K562 (cell line): ENCODE data around the gene METTL25B. TPM values are rescaled to one million over a fixed set of nuclear protein-coding genes. Genes with fewer than 3 reads are reported as not detected.

Experiments
- FOXJ2 ChIP-seq: fragments of 200-800 bp; sonication (Bioruptor generic); IDR thresholded peaks from 2 replicates; pipeline ENCODE4 v1.6.1; 2016; ENCODE audit warnings: missing genetic modification characterization, missing compliant biosample characterization
- HNRNPK ChIP-seq: fragments of 200-400 bp; formaldehyde crosslinking; IDR thresholded peaks from one replicate; pipeline ENCODE4 v1.6.1; 2018; ENCODE audit warnings: mild to moderate bottlenecking, low read depth, low read length; ENCODE audit not compliant: poor library complexity, severe bottlenecking
- HNRNPUL1 ChIP-seq: fragments of 200-400 bp; formaldehyde crosslinking; IDR thresholded peaks from 2 replicates; pipeline ENCODE4 v1.6.1; 2017; ENCODE audit warnings: low read length
- ILK ChIP-seq: fragments of 450-650 bp; IDR thresholded peaks from 2 replicates; pipeline ENCODE4 v1.6.1; 2016; ENCODE audit warnings: missing genetic modification characterization, low read depth, mild to moderate bottlenecking, missing compliant biosample characterization, moderate library complexity, borderline replicate concordance
- MBD2 ChIP-seq: sonication (generic); IDR thresholded peaks from 2 replicates; pipeline ENCODE4 v1.6.1; 2016; ENCODE audit warnings: low read depth, borderline replicate concordance
- MTA1 ChIP-seq: fragments of 450-650 bp; IDR thresholded peaks from 2 replicates; pipeline ENCODE4 v1.6.1; 2017; ENCODE audit warnings: borderline replicate concordance
- MXI1 ChIP-seq: IDR thresholded peaks from 2 replicates; pipeline ENCODE4 v1.6.1; 2011; ENCODE audit warnings: low read depth, mild to moderate bottlenecking, improper control_type of control experiment, low read length
- MYNN ChIP-seq, 2 experiments: sonication (generic); formaldehyde crosslinking in 1 of 2; IDR thresholded peaks; 2 replicates each; pipeline versions ENCODE4 v1.5.0 to v1.6.1; 2016 to 2020; ENCODE audit warnings: antibody characterized with exemption in 1 of 2, missing genetic modification reagents in 1 of 2
- PBX2 ChIP-seq, 2 experiments: IDR thresholded peaks in 1 of 2; conservative IDR thresholded peaks in 1 of 2; 2 replicates each; pipeline ENCODE4 v1.6.1; 2016; ENCODE audit warnings: low read depth in 2 of 2, mild to moderate bottlenecking in 1 of 2, missing compliant biosample characterization in 1 of 2, missing genetic modification characterization in 1 of 2, moderate library complexity in 1 of 2
- RBM17 ChIP-seq: fragments of 200-400 bp; formaldehyde crosslinking; IDR thresholded peaks from 2 replicates; pipeline ENCODE4 v1.6.1; 2017; ENCODE audit warnings: low read depth, mild to moderate bottlenecking, low read length, borderline replicate concordance
- SIN3A ChIP-seq, 2 experiments: fragments of 150-350 bp in 1 of 2; IDR thresholded peaks; 2 replicates each; pipeline ENCODE4 v1.6.1; 2011 to 2016; ENCODE audit warnings: borderline replicate concordance in 2 of 2, low read depth in 2 of 2, low read length in 2 of 2, mild to moderate bottlenecking in 2 of 2, moderate library complexity in 2 of 2; ENCODE audit not compliant: control insufficient read depth in 1 of 2
- SNIP1 ChIP-seq: fragments of 450-650 bp; IDR thresholded peaks from 2 replicates; pipeline ENCODE4 v1.7.1; 2017; ENCODE audit warnings: low read depth, mild to moderate bottlenecking
- SREBF2 ChIP-seq: sonication (generic); formaldehyde crosslinking; IDR thresholded peaks from 2 replicates; pipeline ENCODE4 v1.4.0; 2020; ENCODE audit warnings: mild to moderate bottlenecking, missing genetic modification reagents
- TEAD2 ChIP-seq: fragments of 450-650 bp; IDR thresholded peaks from 2 replicates; pipeline ENCODE4 v1.6.1; 2016; ENCODE audit warnings: missing genetic modification characterization, control low read depth, missing compliant biosample characterization
- TFAM ChIP-seq: fragments of 250-450 bp; sonication (Bioruptor Pico); conservative IDR thresholded peaks from 2 replicates; pipeline ENCODE4 v1.5.0; 2021; ENCODE audit warnings: mild to moderate bottlenecking, moderate library complexity
- THRA ChIP-seq: fragments of 450-650 bp; IDR thresholded peaks from 2 replicates; pipeline ENCODE4 v1.6.1; 2017; ENCODE audit warnings: mild to moderate bottlenecking, moderate library complexity
- TOE1 ChIP-seq, 2 experiments: fragments of 450-650 bp in 1 of 2; sonication (generic) in 1 of 2; formaldehyde crosslinking in 1 of 2; IDR thresholded peaks; 2 replicates each; pipeline versions ENCODE4 v1.7.1 to v1.8.0; 2016 to 2022; ENCODE audit warnings: borderline replicate concordance in 2 of 2, mild to moderate bottlenecking in 2 of 2, antibody characterized with exemption in 1 of 2, inconsistent platforms in 1 of 2, low read depth in 1 of 2, missing genetic modification reagents in 1 of 2, moderate library complexity in 1 of 2
- ZBTB17 ChIP-seq: fragments of 450-650 bp; formaldehyde crosslinking; IDR thresholded peaks from 2 replicates; pipeline ENCODE4 v1.4.0; 2020; ENCODE audit warnings: mild to moderate bottlenecking
- ZNF197 ChIP-seq: fragments of 200-800 bp; sonication (Bioruptor generic); IDR thresholded peaks from 2 replicates; pipeline ENCODE4 v1.6.1; 2016; ENCODE audit warnings: low read depth, missing genetic modification characterization, missing compliant biosample characterization
- polyA plus RNA-seq, 8 experiments: library from polyadenylated mRNA; depleted of rRNA in 4 of 8; stranded (reverse) in 5 of 8; unstranded in 3 of 8; fragments of >200 nt; fragmentation: Nextera tagmentation in 2 of 8; fragmentation: Illumina TruSeq in 1 of 8; extraction: Ambion mirVana in 2 of 8; extraction: Trizol in 1 of 8; gene quantifications; 2 replicates each; pipeline versions ENCODE4 v1.2.1 to v1.2.3, GENCODE V29; 2011 to 2014; ENCODE audit warnings: inconsistent platforms in 1 of 8, missing spikeins in 1 of 8
- total RNA-seq, 7 experiments: library from RNA; depleted of rRNA in 6 of 7; stranded (reverse); fragments of >200 nt in 6 of 7; fragmentation: Illumina TruSeq in 2 of 7; extraction: Trizol in 2 of 7; gene quantifications; 2 replicates each; pipeline versions ENCODE4 v1.2.1 to v1.2.3, GENCODE V29; 2011 to 2021; ENCODE audit warnings: low replicate concordance in 1 of 7

METTL25B gene
- total and polyA plus RNA-seq, 9 of the 15 experiments (the other 6 are each of a cell fraction or from before 2014, with no cell fraction given) = 7.7 to 48.3 (median 33.1) TPM

GRCh38 chr1:156746728-156747631, 18.7 kb downstream of the METTL25B start (continued):
- no peak for TF ChIP-seq TFAM (CRISPR knock-in tag)
- TF ChIP-seq ZBTB17 (CRISPR knock-in tag) = peak; percentile 52; the same call in 1 of the 2 replicates
- no peak for TF ChIP-seq TOE1 (IDR thresholded peaks at IDR 0.05; ENCODE audit: borderline replicate concordance)
- TF ChIP-seq TOE1 (CRISPR knock-in tag; IDR thresholded peaks at IDR 0.05; ENCODE audit: borderline replicate concordance, low read depth) = no peak
- peak; percentile 31; the same call in 1 of the 2 replicates for TF ChIP-seq MYNN (IDR thresholded peaks at IDR 0.05)
- no peak for TF ChIP-seq MYNN (CRISPR knock-in tag; IDR thresholded peaks at IDR 0.05)
- no peak for TF ChIP-seq HNRNPK
- TF ChIP-seq HNRNPUL1 = no peak
- TF ChIP-seq SIN3A (IDR thresholded peaks at IDR 0.05; ENCODE audit: borderline replicate concordance in 2 of 2, control insufficient read depth in 1 of 2, low read depth in 2 of 2, low read length in 2 of 2) = peak; percentile 61 to 81; a peak in 2 of 4 replicates
- TF ChIP-seq ZNF197 (CRISPR knock-in tag) = 0 out of 2 replicates have a peak, but pooled peaks have one; percentile 40
- TF ChIP-seq SNIP1 = no peak
- 0 out of 2 replicates have a peak, but pooled peaks have one; percentile 11 for TF ChIP-seq TEAD2 (tag)
- TF ChIP-seq FOXJ2 (tag) = no peak; the same call in 1 of the 2 replicates
- no peak for TF ChIP-seq SREBF2 (CRISPR knock-in tag)
- peak; percentile 50; the same call in 1 of the 2 replicates for TF ChIP-seq MBD2
- TF ChIP-seq MTA1 = 0 out of 2 replicates have a peak, but pooled peaks have one; percentile 11
- no peak for TF ChIP-seq ILK (tag)
- peak; percentile 85 for TF ChIP-seq MXI1
- no peak for TF ChIP-seq THRA
- TF ChIP-seq RBM17 = no peak
- TF ChIP-seq PBX2 (CRISPR knock-in tag; IDR thresholded peaks at IDR 0.05; ENCODE audit: low read depth) = no peak
- no peak for TF ChIP-seq PBX2 (tag; conservative IDR thresholded peaks at IDR 0.05; ENCODE audit: low read depth)
